ENCODE data around the gene PIK3R4.

The PIK3R4 gene

DNA sequence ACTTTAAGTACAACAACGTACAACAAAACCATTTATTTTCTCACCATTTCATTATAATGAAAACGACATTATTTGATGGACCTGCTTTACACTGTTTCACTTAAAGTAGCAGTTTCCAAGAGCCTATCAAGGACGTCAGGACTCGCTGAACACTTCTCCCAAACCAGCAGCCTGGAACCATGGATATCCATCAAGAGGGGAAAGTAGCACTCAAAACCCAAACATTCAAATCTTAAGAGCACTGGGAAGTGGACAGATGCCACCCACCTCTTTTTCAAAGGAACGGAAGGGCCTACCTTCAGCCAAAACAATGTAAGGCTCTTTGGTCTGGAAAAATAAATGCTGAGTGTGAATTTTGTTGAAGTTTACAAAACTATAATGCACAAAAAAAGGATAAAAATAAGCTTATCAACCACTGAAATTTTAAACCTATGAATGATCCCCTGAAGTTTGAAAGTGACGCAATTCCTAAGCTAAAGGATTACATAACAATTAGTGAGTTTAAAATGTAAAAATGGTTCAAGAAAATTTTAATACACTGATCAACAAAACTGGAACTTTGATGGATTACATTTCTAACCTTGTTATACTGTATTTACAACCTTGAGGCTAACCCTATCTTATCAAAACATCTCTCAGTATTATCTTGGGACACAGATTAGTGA lies 4.6 kb downstream of the PIK3R4 start:
- in situ Hi-C loops (cut with HindIII; ENCODE audit: low sequenced_read_pairs): no loop called here

- in situ Hi-C loops (cut with HindIII; ENCODE audit: low sequenced_read_pairs): no loop called here
These were observed 6.8 kb downstream of the PIK3R4 start for GRCh38 chr3:130739848-130740247.

DNA sequence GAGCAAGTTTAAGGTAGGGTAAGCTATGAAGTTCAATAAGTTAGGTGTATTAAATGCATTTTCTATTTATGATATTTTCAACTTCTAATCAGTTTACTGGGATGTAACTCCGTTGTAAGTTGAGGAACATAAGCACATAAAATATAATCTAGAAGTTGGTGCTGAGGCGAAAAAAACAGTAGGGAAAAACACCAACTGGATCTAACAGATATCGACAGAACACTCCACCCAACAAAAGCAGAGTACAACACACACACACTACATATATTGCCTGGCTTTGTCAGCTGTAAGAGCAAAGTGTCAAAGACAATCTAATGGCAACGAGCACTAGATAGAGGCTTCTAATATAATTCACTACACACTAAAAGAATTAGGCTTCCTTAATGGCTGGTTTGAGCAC lies 8.4 kb downstream of the PIK3R4 start:
- in situ Hi-C loops (cut with HindIII; ENCODE audit: low sequenced_read_pairs): no loop called here

DNA sequence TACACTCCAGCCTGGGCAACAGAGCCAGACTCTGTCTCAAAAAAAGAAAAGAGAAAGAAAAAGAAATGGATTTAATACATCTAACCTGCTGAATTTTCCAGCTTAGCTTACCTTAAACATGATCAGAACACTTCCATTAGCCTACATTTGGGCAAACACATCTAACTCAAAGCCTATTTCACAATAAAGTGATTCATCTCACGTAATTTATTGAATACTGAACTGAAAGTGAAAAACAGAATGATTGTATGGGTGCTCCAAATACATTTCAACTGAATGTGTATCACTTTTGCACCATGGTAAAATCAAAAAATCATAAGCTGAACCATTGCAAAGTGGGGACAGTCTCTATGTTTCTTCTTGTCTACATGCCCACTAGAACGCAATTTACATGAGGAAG lies 9.0 kb downstream of the PIK3R4 start:
- in situ Hi-C loops (cut with HindIII; ENCODE audit: low sequenced_read_pairs): no loop called here

- in situ Hi-C loops (cut with HindIII; ENCODE audit: low sequenced_read_pairs): no loop called here
These were observed 13.3 kb downstream of the PIK3R4 start for GRCh38 chr3:130733236-130733875.

GRCh38 chr3:130732501-130732900 lies 14.1 kb downstream of the PIK3R4 start:
- in situ Hi-C loops (cut with HindIII; ENCODE audit: low sequenced_read_pairs): no loop called here

- in situ Hi-C loops (cut with HindIII; ENCODE audit: low sequenced_read_pairs): no loop called here
These were observed 14.8 kb downstream of the PIK3R4 start for GRCh38 chr3:130731817-130732216.

GRCh38 chr3:130729154-130729553 lies 17.5 kb downstream of the PIK3R4 start:
- in situ Hi-C loops (cut with HindIII; ENCODE audit: low sequenced_read_pairs): no loop called here

GRCh38 chr3:130728037-130728436 lies 18.6 kb downstream of the PIK3R4 start:
- in situ Hi-C loops (cut with HindIII; ENCODE audit: low sequenced_read_pairs): no loop called here

- in situ Hi-C loops (cut with HindIII; ENCODE audit: low sequenced_read_pairs): no loop called here
These were observed 20.9 kb downstream of the PIK3R4 start for GRCh38 chr3:130725746-130726145.

DNA sequence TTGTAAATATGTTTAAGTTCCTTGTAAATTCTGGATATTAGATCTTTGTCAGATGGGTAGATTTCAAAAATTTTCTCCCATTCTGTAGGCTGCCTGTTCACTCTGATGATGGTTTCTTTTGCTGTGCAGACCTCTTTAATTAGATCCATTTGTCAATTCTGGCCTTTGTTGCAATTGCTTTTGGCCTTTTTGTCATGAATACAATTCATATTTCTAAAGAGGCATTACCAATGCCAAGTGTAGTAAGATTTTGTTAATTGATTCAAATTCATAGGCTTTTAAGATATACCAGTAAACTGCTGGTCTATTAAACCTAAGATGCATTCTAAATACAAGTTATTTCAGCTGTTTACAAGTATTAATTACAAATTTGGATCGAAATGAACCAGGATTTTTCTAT lies 31.0 kb downstream of the PIK3R4 start:
- in situ Hi-C loops (cut with HindIII; ENCODE audit: low sequenced_read_pairs): no loop called here

DNA sequence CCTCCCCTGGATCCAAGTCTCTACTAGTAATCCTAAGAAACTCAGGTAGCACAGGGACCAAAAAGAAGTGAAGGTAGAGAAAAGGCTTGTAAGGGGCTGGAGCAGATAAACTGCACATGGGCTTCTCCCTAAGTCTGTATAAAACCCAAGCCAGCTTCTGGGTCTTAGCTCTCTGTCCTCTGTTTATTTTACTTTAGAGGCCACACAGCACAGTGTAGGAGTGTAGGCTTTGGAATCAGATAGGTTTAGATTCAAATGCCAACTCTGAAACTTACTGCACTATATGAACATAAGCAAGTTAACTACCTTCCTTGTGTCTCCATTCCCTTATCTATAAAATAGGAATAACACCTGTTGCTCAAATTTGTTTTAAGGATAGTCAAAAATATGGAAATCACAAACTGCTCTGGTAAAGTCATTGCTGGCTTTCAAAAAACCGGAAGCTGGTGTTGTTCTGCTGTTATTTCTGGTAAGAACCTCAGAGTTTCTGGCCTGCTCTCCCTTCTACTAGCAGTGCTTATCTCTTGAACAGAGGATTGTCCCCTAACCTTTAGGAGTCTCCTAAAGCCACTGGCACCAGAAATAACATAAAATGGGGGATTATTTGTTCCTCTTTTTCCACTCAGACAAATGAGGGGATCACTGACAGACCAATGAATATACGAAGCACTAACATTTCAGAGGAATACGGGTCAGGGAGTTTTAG lies 33.8 kb downstream of the PIK3R4 start:
- in situ Hi-C loops (cut with HindIII; ENCODE audit: low sequenced_read_pairs): no loop called here

GRCh38 chr3:130711565-130712324 lies 34.9 kb downstream of the PIK3R4 start:
- in situ Hi-C loops (cut with HindIII; ENCODE audit: low sequenced_read_pairs): no loop called here

DNA sequence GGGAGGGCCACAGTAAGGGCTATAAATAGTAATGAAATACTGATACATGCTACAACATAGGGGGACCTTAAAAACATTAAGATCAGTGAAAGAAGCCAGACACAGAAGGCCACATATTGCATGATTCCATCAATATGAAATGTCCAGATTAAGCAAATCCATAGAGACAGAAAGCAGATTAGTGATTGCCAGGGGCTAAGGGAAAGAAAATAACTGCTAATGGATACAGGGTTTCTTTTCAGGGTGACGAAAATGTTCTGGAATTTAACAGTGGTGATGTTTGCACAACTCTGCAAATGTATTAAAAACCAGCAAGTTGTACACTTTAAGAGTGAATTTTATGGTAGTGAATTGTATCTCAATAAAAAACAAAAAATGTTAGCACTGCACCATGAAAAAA lies 37.0 kb downstream of the PIK3R4 start:
- in situ Hi-C loops (cut with HindIII; ENCODE audit: low sequenced_read_pairs): no loop called here

GRCh38 chr3:130707902-130708601 lies 38.6 kb downstream of the PIK3R4 start:
- in situ Hi-C loops (cut with HindIII; ENCODE audit: low sequenced_read_pairs): no loop called here

GRCh38 chr3:130705501-130705900 lies 41.1 kb downstream of the PIK3R4 start:
- in situ Hi-C loops (cut with HindIII; ENCODE audit: low sequenced_read_pairs): no loop called here

DNA sequence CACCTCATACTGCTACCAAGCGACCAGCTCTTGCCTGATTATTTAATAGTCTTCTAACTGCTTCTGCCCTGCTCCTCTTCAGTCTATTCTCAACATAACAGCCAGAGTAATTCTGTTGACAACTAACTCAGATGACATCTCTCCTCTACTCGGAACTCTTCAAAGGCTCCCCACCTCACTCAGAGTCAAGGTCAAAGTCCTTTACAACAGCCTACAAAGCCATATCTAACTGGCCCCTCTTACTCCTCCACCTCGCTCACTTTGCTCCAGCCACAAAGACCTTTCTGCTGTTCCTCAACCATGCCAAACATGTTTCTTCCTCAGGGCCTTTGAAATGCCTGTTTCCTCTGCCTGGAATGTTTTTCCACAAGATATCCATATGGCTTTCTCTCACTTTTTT lies 43.6 kb downstream of the PIK3R4 start:
- in situ Hi-C loops (cut with HindIII; ENCODE audit: low sequenced_read_pairs): no loop called here

DNA sequence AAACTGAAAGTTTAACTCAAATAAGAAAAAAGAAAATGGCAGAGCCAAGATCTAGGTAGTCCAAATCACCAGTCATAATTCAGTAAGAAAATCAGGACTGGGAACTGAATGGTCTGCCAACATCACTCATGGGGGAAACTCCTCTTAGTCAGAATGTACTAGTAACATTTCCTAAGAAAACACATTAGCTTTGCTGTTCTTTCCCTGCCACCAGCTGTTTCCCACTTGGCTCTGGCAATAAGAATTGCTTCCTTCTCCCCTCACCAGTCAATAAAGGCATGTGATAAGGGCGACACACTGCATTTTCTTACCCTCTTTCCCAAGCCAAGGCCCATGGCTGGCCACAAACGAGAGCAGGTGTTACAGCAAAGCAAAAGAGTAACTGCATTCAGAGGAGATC lies 46.1 kb downstream of the PIK3R4 start:
- in situ Hi-C loops (cut with HindIII; ENCODE audit: low sequenced_read_pairs): no loop called here

- in situ Hi-C loops (cut with HindIII; ENCODE audit: low sequenced_read_pairs): no loop called here
These were observed 46.9 kb downstream of the PIK3R4 start for GRCh38 chr3:130699765-130700164.

- in situ Hi-C loops (cut with HindIII; ENCODE audit: low sequenced_read_pairs): no loop called here
These were observed 53.3 kb downstream of the PIK3R4 start for GRCh38 chr3:130693314-130693713.

DNA sequence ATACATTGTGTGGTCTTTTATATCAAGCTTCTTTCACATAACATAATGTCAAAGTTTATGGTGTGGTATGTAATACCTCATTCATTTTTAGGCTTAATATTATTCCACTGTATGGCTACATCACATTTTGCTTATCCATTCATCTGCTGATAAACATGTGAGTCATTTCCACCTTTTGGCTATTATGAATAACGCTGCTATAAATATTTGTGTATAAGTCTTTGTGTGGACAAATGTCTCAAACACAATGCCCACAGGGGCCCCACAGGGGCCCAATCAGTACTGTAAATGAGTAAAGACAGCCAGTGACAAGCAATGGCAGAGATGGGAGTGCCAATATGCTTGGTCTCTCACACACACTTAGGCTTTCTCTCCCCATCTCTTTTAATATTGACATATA lies 54.2 kb downstream of the PIK3R4 start:
- in situ Hi-C loops (cut with HindIII; ENCODE audit: low sequenced_read_pairs): no loop called here

All from DLD1 (cell line).